Hepatocyte (in vitro differentiated cells): ENCODE data around the gene EMX1. TPM values are rescaled to one million over a fixed set of nuclear protein-coding genes. Genes with fewer than 3 reads are reported as not detected.

Experiments
- DNase-seq: peaks from one replicate; pipeline ENCODE4 v3.0.0-alpha.2; 2016; ENCODE audit warnings: low spot score
- H2AFZ ChIP-seq: fragments of 200-600 bp; sonication (generic); 2 replicates; pipeline ENCODE4 v1.6.0; 2016; ENCODE audit warnings: antibody characterized with exemption, mild to moderate bottlenecking
- H3K27ac ChIP-seq: fragments of 200-600 bp; sonication (generic); 2 replicates; pipeline ENCODE4 v1.5.1; 2016; ENCODE audit warnings: mild to moderate bottlenecking
- H3K27me3 ChIP-seq: fragments of 200-600 bp; sonication (generic); 2 replicates; pipeline ENCODE4 v1.6.1; 2016
- H3K36me3 ChIP-seq: fragments of 200-600 bp; sonication (generic); replicated peaks from 2 replicates; pipeline ENCODE4 v1.5.1; 2016; ENCODE audit warnings: low read depth; ENCODE audit not compliant: insufficient read depth
- H3K4me1 ChIP-seq: fragments of 200-600 bp; sonication (generic); 2 replicates; pipeline ENCODE4 v1.5.1; 2016; ENCODE audit warnings: mild to moderate bottlenecking, moderate library complexity; ENCODE audit not compliant: insufficient read depth
- H3K4me2 ChIP-seq: fragments of 200-600 bp; sonication (generic); 2 replicates; pipeline ENCODE4 v1.6.0; 2016
- H3K4me3 ChIP-seq: fragments of 200-600 bp; sonication (generic); 2 replicates; pipeline ENCODE4 v1.5.1; 2016; ENCODE audit warnings: mild to moderate bottlenecking
- H3K79me2 ChIP-seq: fragments of 200-600 bp; sonication (generic); 2 replicates; pipeline ENCODE4 v1.6.0; 2017; ENCODE audit warnings: mild to moderate bottlenecking
- H3K9me2 ChIP-seq: fragments of 200-600 bp; sonication (generic); replicated peaks from 2 replicates; pipeline ENCODE4 v1.6.0; 2017; ENCODE audit warnings: mild to moderate bottlenecking; ENCODE audit not compliant: insufficient read depth
- H3K9me3 ChIP-seq: fragments of 200-600 bp; sonication (generic); 2 replicates; pipeline ENCODE4 v1.5.1; 2016; ENCODE audit warnings: low read depth, mild to moderate bottlenecking
- H4K20me1 ChIP-seq: fragments of 200-600 bp; sonication (generic); 2 replicates; pipeline ENCODE4 v1.6.0; 2016; ENCODE audit warnings: mild to moderate bottlenecking; ENCODE audit not compliant: insufficient read depth, poor library complexity, severe bottlenecking
- CTCF ChIP-seq: fragments of 200-600 bp; sonication (generic); IDR thresholded peaks from 2 replicates; pipeline ENCODE4 v1.5.1; 2016; ENCODE audit warnings: antibody characterized with exemption, mild to moderate bottlenecking; ENCODE audit not compliant: poor library complexity
- EZH2 ChIP-seq: fragments of 200-600 bp; sonication (generic); IDR thresholded peaks from 2 replicates; pipeline ENCODE4 v1.6.1; 2016; ENCODE audit warnings: antibody characterized with exemption, mild to moderate bottlenecking, borderline replicate concordance
- EZH2phosphoT487 ChIP-seq: fragments of 200-600 bp; sonication (generic); IDR thresholded peaks from one replicate; pipeline ENCODE4 v1.6.1; 2018; ENCODE audit warnings: antibody characterized with exemption, mild to moderate bottlenecking, low read depth, moderate library complexity; ENCODE audit not compliant: unreplicated experiment, severe bottlenecking
- WGBS: methylation state at CpG from one replicate; pipeline ENCODE4 v1.1.6; 2016; ENCODE audit warnings: low lambda C conversion rate; ENCODE audit errors: missing lambda C conversion rate; 5-methylcytosine and 5-hydroxymethylcytosine counted together
- polyA plus RNA-seq: library from polyadenylated mRNA; unstranded; fragments of >200 nt; fragmentation: Nextera tagmentation; extraction: Ambion mirVana; gene quantifications from 2 replicates; pipeline ENCODE4 v1.2.1, GENCODE V29; 2016
- total RNA-seq: library from RNA; depleted of rRNA; stranded (reverse); fragments of >200 nt; gene quantifications from 2 replicates; pipeline ENCODE4 v1.2.3, GENCODE V29; 2014

The EMX1 gene
- total and polyA plus RNA-seq, 2 experiments from 2014 or later, result 0.34 to 1.2 TPM

GRCh38 chr2:72924353-72925240, 7.3 kb downstream of the EMX1 start:
- H3K4me2 ChIP-seq, result peak overlapping the region; percentile 69
- WGBS, result 3% methylated on average over 45 of the region's 61 CpGs
- H3K9me3 ChIP-seq, result no peaks in the 10 kb centered on the region
- H2AFZ ChIP-seq, result peak overlapping the region; percentile 35
- H3K9me2 ChIP-seq, result no peaks in the 10 kb centered on the region
- H4K20me1 ChIP-seq, result no peaks in the 10 kb centered on the region
- H3K79me2 ChIP-seq, result no peaks in the 10 kb centered on the region
- TF ChIP-seq EZH2 (peak; percentile 92), CTCF (no peak), EZH2phosphoT487 (peak; percentile 34)
- no peak for DNase-seq
- H3K27ac ChIP-seq, result no peak overlapping the region
- no peaks in the 10 kb centered on the region for H3K36me3 ChIP-seq
- H3K27me3 ChIP-seq, result peaks cover 100% of the 10 kb centered on the region
- no peak overlapping the region for H3K4me3 ChIP-seq
- H3K4me1 ChIP-seq, result peaks cover 12% of the 10 kb centered on the region

GRCh38 chr2:72925328-72925943, 8.1 kb downstream of the EMX1 start:
- Histone ChIP-seq H3K4me3 (no peak overlapping the region), H3K9me2 (no peaks in the 10 kb centered on the region), H3K36me3 (no peaks in the 10 kb centered on the region), H3K27ac (no peak overlapping the region), H4K20me1 (no peaks in the 10 kb centered on the region), H3K27me3 (peaks cover 100% of the 10 kb centered on the region), H3K79me2 (no peaks in the 10 kb centered on the region), H3K4me2 (no peak overlapping the region), H3K9me3 (no peaks in the 10 kb centered on the region), H2AFZ (peak overlapping the region; percentile 35), H3K4me1 (peaks cover 8% of the 10 kb centered on the region)
- DNase-seq, result no peak
- TF ChIP-seq EZH2 (peak; percentile 73), EZH2phosphoT487 (peak; percentile 22), CTCF (no peak)
- whole genome bisulfite sequencing, result 2% methylated on average over 26 of the region's 26 CpGs

- H3K79me2 ChIP-seq, result no peaks in the 10 kb centered on the region
Measured at GRCh38 chr2:72926368-72926767, 9.0 kb downstream of the EMX1 start.

More at GRCh38 chr2:72926368-72926767, 9.0 kb downstream of the EMX1 start:
- no peaks in the 10 kb centered on the region for H3K36me3 ChIP-seq
- no peak for DNase-seq
- no peak overlapping the region for H3K27ac ChIP-seq
- H4K20me1 ChIP-seq, result no peaks in the 10 kb centered on the region
- 5% methylated on average over 4 of the region's 4 CpGs for WGBS
- no peak overlapping the region for H3K4me2 ChIP-seq
- no peak for TF ChIP-seq CTCF
- no peak for TF ChIP-seq EZH2phosphoT487
- no peak for TF ChIP-seq EZH2
- no peaks in the 10 kb centered on the region for H3K9me2 ChIP-seq
- H3K4me1 ChIP-seq, result peaks cover 6% of the 10 kb centered on the region
- H2AFZ ChIP-seq, result no peak overlapping the region
- no peak overlapping the region for H3K4me3 ChIP-seq
- H3K9me3 ChIP-seq, result no peaks in the 10 kb centered on the region
- H3K27me3 ChIP-seq, result peaks cover 100% of the 10 kb centered on the region
